ENCODE measurements around the gene PTGIS.

GRCh38 chr20:49526056-49526455, 41.9 kb downstream of the PTGIS start:
- TF ChIP-seq CTCF (IDR thresholded peaks at IDR 0.05), result no peak
- no peak for TF ChIP-seq ZFX (IDR thresholded peaks at IDR 0.05; ENCODE audit: borderline replicate concordance)

Measured in 22Rv1 (cell line).